Left lung (tissue), 10 donors: Measurements from ENCODE around the gene PABPC1L. TPM values are rescaled to one million over a fixed set of nuclear protein-coding genes. Genes with fewer than 3 reads are reported as not detected.

Experiments
- ATAC-seq: fragments of 200-7000 bp; cut with Tn5 transposase; one replicate; pipeline ENCODE4 v1.9.1; 2020; ENCODE audit warnings: moderate library complexity
- DNase-seq, 4 donors: peaks; one replicate each; pipeline ENCODE4 v3.0.0-alpha.2; 2013 to 2020
- H3K27ac ChIP-seq, 2 donors: fragments of 200-600 bp; sonication (generic) in 1 of 2; one replicate each; pipeline versions ENCODE4 v1.5.0 to v1.8.0; 2020 to 2021
- H3K27me3 ChIP-seq, 2 donors: fragments of 200-600 bp; sonication (generic) in 1 of 2; one replicate each; pipeline versions ENCODE4 v1.5.0 to v1.8.0; 2020 to 2021
- H3K36me3 ChIP-seq, 2 donors: fragments of 200-600 bp; sonication (generic) in 1 of 2; one replicate each; pipeline versions ENCODE4 v1.5.0 to v1.8.0; 2020 to 2021
- H3K4me1 ChIP-seq, 2 donors: fragments of 200-600 bp; one replicate each; pipeline ENCODE4 v1.8.0; 2021
- H3K4me3 ChIP-seq, 2 donors: fragments of 200-600 bp; sonication (generic) in 1 of 2; one replicate each; pipeline versions ENCODE4 v1.5.0 to v1.8.0; 2020 to 2021; ENCODE audit warnings: mild to moderate bottlenecking in 1 of 2
- H3K9me3 ChIP-seq, 2 donors: fragments of 200-600 bp; sonication (generic) in 1 of 2; one replicate each; pipeline versions ENCODE4 v1.5.0 to v1.8.0; 2020 to 2021
- CTCF ChIP-seq, 2 donors: fragments of 200-600 bp; sonication (generic) in 1 of 2; IDR thresholded peaks; one replicate each; pipeline versions ENCODE4 v1.5.0 to v1.8.0; 2021; ENCODE audit warnings: antibody characterized with exemption in 2 of 2
- intact Hi-C, 2 donors: fragments of 100-400 bp; cut with DNase I; formaldehyde crosslinking; loops; one replicate each; pipeline versions ENCODE4 v1.11.2 to v1.14.2; 2022
- polyA plus RNA-seq, 6 donors: library from polyadenylated mRNA; unstranded; fragments of 120-200 nt; gene quantifications; one replicate each; pipeline ENCODE4 v1.2.1, GENCODE V29; 2013; ENCODE audit not compliant: insufficient read length in 6 of 6
- total RNA-seq, 2 donors: library from RNA; stranded (reverse); fragmentation: NEBNext Ultra II Directional; extraction: Animal tissue kit (Norgen Biotek cat#: 25700); gene quantifications; one replicate each; pipeline ENCODE4 v1.2.1, GENCODE V29; 2021
- donor health status: DM: no; HTN: yes; CAD: no.
- donor health status: DM: no; HTN: no; CAD: no.

The PABPC1L gene
- total and polyA plus RNA-seq, 8 donors: 41.2 to 116 (median 88.5) TPM

- no peaks in the 10 kb centered on the region for H3K9me3 ChIP-seq
- no peak for DNase-seq
- H3K4me3 ChIP-seq: no peak overlapping the region
- intact Hi-C loops: no loop called here
- TF ChIP-seq CTCF (IDR thresholded peaks at IDR 0.05): no peak
- no peak for ATAC-seq
- H3K36me3 ChIP-seq: peaks cover 0 to 95% of the 10 kb centered on the region in 2 donors
- no peak overlapping the region for H3K27ac ChIP-seq
- H3K4me1 ChIP-seq: no peaks in the 10 kb centered on the region
- H3K27me3 ChIP-seq: no peaks in the 10 kb centered on the region
Observed at GRCh38 chr20:44941120-44941691, 31.3 kb downstream of the PABPC1L start.

- no peak for TF ChIP-seq CTCF (IDR thresholded peaks at IDR 0.05)
- peaks cover 0 to 97% of the 10 kb centered on the region in 2 donors for H3K36me3 ChIP-seq
- intact Hi-C loops: no loop called here
- H3K4me3 ChIP-seq: no peak overlapping the region
- ATAC-seq (no peak), DNase-seq (no peak)
- no peaks in the 10 kb centered on the region for H3K9me3 ChIP-seq
- peaks cover 0 to 5% of the 10 kb centered on the region in 2 donors for H3K4me1 ChIP-seq
- H3K27ac ChIP-seq: no peak overlapping the region
- no peaks in the 10 kb centered on the region for H3K27me3 ChIP-seq
Observed at GRCh38 chr20:44942264-44942973, 32.6 kb downstream of the PABPC1L start.

- H3K36me3 ChIP-seq: peaks cover 0 to 98% of the 10 kb centered on the region in 2 donors
- H3K9me3 ChIP-seq: no peaks in the 10 kb centered on the region
- no peak overlapping the region for H3K4me3 ChIP-seq
- H3K27ac ChIP-seq: no peak overlapping the region
- H3K4me1 ChIP-seq: peaks cover 0 to 9% of the 10 kb centered on the region in 2 donors
- no peak for DNase-seq
- intact Hi-C loops: no loop called here
- H3K27me3 ChIP-seq: no peaks in the 10 kb centered on the region
- ATAC-seq: no peak
- TF ChIP-seq CTCF (IDR thresholded peaks at IDR 0.05): no peak
Observed at GRCh38 chr20:44943828-44944227, 34.0 kb downstream of the PABPC1L start.

- TF ChIP-seq CTCF (IDR thresholded peaks at IDR 0.05): no peak
- Histone ChIP-seq H3K4me1 (peaks cover 0 to 9% of the 10 kb centered on the region in 2 donors), H3K4me3 (no peak overlapping the region), H3K27me3 (no peaks in the 10 kb centered on the region), H3K9me3 (no peaks in the 10 kb centered on the region), H3K27ac (no peak overlapping the region), H3K36me3 (peaks cover 0 to 96% of the 10 kb centered on the region in 2 donors)
- ATAC-seq (no peak), DNase-seq (no peak)
- intact Hi-C loops: no loop called here
Observed at GRCh38 chr20:44945261-44945660, 35.4 kb downstream of the PABPC1L start.

GRCh38 chr20:44946271-44946852 is 36.5 kb downstream of the PABPC1L start:
- no peak for TF ChIP-seq CTCF (IDR thresholded peaks at IDR 0.05)
- peaks cover 0 to 96% of the 10 kb centered on the region in 2 donors for H3K36me3 ChIP-seq
- no peak overlapping the region for H3K4me3 ChIP-seq
- no peak overlapping the region for H3K27ac ChIP-seq
- no peaks in the 10 kb centered on the region for H3K27me3 ChIP-seq
- DNase-seq: no peak
- intact Hi-C loops: no loop called here
- no peak for ATAC-seq
- H3K9me3 ChIP-seq: no peaks in the 10 kb centered on the region
- H3K4me1 ChIP-seq: peaks cover 0 to 9% of the 10 kb centered on the region in 2 donors
